ENCODE data around the gene MARK1.

DNA sequence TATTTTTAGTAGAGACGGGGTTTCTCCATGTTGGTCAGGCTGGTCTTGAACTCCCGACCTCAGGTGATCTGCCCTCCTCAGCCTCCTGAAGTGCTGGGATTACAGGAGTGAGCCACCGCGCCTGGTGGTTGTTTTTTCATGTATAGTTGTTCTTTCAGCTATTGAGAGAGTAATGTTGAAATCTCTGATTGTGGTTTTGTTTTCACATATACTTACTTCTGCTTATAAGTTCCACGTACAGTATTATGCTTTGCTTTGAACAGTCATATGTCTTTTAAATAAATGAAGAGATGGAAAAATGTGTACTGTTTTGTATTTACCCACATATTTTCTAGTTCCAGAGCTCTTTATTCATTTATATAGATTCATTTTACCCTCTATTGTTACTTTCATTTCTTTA lies 44.5 kb downstream of the MARK1 start:
- TF ChIP-seq, protein P1, sequence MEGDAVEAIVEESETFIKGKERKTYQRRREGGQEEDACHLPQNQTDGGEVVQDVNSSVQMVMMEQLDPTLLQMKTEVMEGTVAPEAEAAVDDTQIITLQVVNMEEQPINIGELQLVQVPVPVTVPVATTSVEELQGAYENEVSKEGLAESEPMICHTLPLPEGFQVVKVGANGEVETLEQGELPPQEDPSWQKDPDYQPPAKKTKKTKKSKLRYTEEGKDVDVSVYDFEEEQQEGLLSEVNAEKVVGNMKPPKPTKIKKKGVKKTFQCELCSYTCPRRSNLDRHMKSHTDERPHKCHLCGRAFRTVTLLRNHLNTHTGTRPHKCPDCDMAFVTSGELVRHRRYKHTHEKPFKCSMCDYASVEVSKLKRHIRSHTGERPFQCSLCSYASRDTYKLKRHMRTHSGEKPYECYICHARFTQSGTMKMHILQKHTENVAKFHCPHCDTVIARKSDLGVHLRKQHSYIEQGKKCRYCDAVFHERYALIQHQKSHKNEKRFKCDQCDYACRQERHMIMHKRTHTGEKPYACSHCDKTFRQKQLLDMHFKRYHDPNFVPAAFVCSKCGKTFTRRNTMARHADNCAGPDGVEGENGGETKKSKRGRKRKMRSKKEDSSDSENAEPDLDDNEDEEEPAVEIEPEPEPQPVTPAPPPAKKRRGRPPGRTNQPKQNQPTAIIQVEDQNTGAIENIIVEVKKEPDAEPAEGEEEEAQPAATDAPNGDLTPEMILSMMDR (IDR thresholded peaks at IDR 0.05) = no peak
- no peak for TF ChIP-seq POLR2AphosphoS5 (IDR thresholded peaks at IDR 0.05)
